HFF-Myc (cell line): Measurements from ENCODE around the gene TAF1D.

Experiments used
- DNase-seq: peaks from one replicate; pipeline ENCODE4 v3.0.0-alpha.2; 2011; ENCODE audit warnings: low read depth; ENCODE audit errors: extremely low read depth
- H3K4me3 ChIP-seq: replicated peaks from 2 replicates; pipeline ENCODE4 v1.5.1; 2011; ENCODE audit warnings: low read depth, mild to moderate bottlenecking, control low read depth, low read length
- CTCF ChIP-seq: IDR thresholded peaks from 2 replicates; pipeline ENCODE4 v1.5.1; 2012; ENCODE audit warnings: mild to moderate bottlenecking, low read depth, low read length, control low read depth; ENCODE audit errors: missing control alignments

The TAF1D gene

GRCh38 chr11:93773601-93774200 lies 32.4 kb upstream of the TAF1D start:
- no peak for DNase-seq
- TF ChIP-seq CTCF: no peak
- H3K4me3 ChIP-seq: no peak overlapping the region

- no peak overlapping the region for H3K4me3 ChIP-seq
- no peak for TF ChIP-seq CTCF
- no peak for DNase-seq
These were observed 31.8 kb upstream of the TAF1D start for GRCh38 chr11:93773045-93773477.

GRCh38 chr11:93772123-93772522 lies 30.8 kb upstream of the TAF1D start:
- no peak for DNase-seq
- no peak overlapping the region for H3K4me3 ChIP-seq
- TF ChIP-seq CTCF: no peak

- DNase-seq: no peak
- no peak for TF ChIP-seq CTCF
- H3K4me3 ChIP-seq: no peak overlapping the region
These were observed 28.9 kb upstream of the TAF1D start for GRCh38 chr11:93770160-93770559.

GRCh38 chr11:93767018-93767417 lies 25.7 kb upstream of the TAF1D start:
- DNase-seq: no peak
- no peak for TF ChIP-seq CTCF
- H3K4me3 ChIP-seq: no peak overlapping the region

- no peak for DNase-seq
- no peak for TF ChIP-seq CTCF
- no peak overlapping the region for H3K4me3 ChIP-seq
These were observed 25.2 kb upstream of the TAF1D start for GRCh38 chr11:93766504-93766903.

- no peak for TF ChIP-seq CTCF
These were observed 24.3 kb upstream of the TAF1D start for GRCh38 chr11:93765551-93765950.

More at GRCh38 chr11:93765551-93765950, 24.3 kb upstream of the TAF1D start:
- H3K4me3 ChIP-seq: no peak overlapping the region
- no peak for DNase-seq
